NCI-H345 (cell line): ENCODE measurements around the gene ARMC7.
A peak's percentile ranks its signal among the peaks of the same experiment; 100 is the strongest.
"Not testable (repeated sequence)": the region's sequence is repeated elsewhere in the genome, so short reads cannot be mapped to it uniquely, and the experiment has no call there.

Source experiments
- DNase-seq: peaks from one replicate; lab custom pipeline; 2025; lab: John Stamatoyannopoulos, UW

The ARMC7 gene

GRCh38 chr17:75130059-75130631 is 20.4 kb downstream of the ARMC7 start:
- no peak for DNase-seq

- peak; percentile 77 for DNase-seq
Measured at GRCh38 chr17:75130632-75131277, 21.0 kb downstream of the ARMC7 start.

GRCh38 chr17:75131278-75132017 is 21.7 kb downstream of the ARMC7 start, which contains the start of gene NT5C:
Gene NT5C (minus strand): TSS chr17:75131742. CDS start chr17:75131707, 35 bp downstream.
- DNase-seq = peak; percentile 91

- DNase-seq = not testable (repeated sequence)
Measured at GRCh38 chr17:75132018-75133000, 22.5 kb downstream of the ARMC7 start.

- DNase-seq = no peak
Measured at GRCh38 chr17:75133001-75133400, 23.2 kb downstream of the ARMC7 start.

- DNase-seq = not testable (repeated sequence)
Measured at GRCh38 chr17:75133607-75134347, 24.0 kb downstream of the ARMC7 start.

- no peak for DNase-seq
Measured at GRCh38 chr17:75135452-75135851, 25.7 kb downstream of the ARMC7 start.

- no peak for DNase-seq
Measured at GRCh38 chr17:75135946-75136345, 26.2 kb downstream of the ARMC7 start.

- not testable (repeated sequence) for DNase-seq
Measured at GRCh38 chr17:75137762-75138161, 28.0 kb downstream of the ARMC7 start.

GRCh38 chr17:75138519-75138918 is 28.8 kb downstream of the ARMC7 start:
- no peak for DNase-seq

GRCh38 chr17:75142236-75142971 is 32.6 kb downstream of the ARMC7 start:
- DNase-seq = no peak

- DNase-seq = no peak
Measured at GRCh38 chr17:75144816-75145512, 35.2 kb downstream of the ARMC7 start.

- DNase-seq = no peak
Measured at GRCh38 chr17:75146592-75146991, 36.8 kb downstream of the ARMC7 start.

GRCh38 chr17:75147878-75148546 is 38.2 kb downstream of the ARMC7 start:
- DNase-seq = no peak

GRCh38 chr17:75151930-75152329 is 42.2 kb downstream of the ARMC7 start:
- no peak for DNase-seq

- no peak for DNase-seq
Measured at GRCh38 chr17:75152523-75152921, 42.8 kb downstream of the ARMC7 start.

GRCh38 chr17:75152922-75153779 is 43.4 kb downstream of the ARMC7 start:
- DNase-seq = peak; percentile 36

GRCh38 chr17:75153780-75154194 is 44.0 kb downstream of the ARMC7 start:
- peak; percentile 53 for DNase-seq
